ENCODE data around the gene ZNF330.

- no peak for TF ChIP-seq CTCF (IDR thresholded peaks at IDR 0.05; ENCODE audit: insufficient read depth, low read depth, low read length)
- no peak for TF ChIP-seq EZH2 (IDR thresholded peaks at IDR 0.05; ENCODE audit: insufficient read depth, low read length)
Observed at GRCh38 chr4:141248029-141248428, 27.3 kb downstream of the ZNF330 start.

All from astrocyte (in vitro differentiated cells and primary cell).